Common myeloid progenitor, CD34-positive (primary cell): Measurements from ENCODE around the gene SLC7A1.

Source experiments
- CTCF ChIA-PET: fragments of 350-600 bp; sonication (Branson Sonifier 250); formaldehyde crosslinking; loops from one replicate; lab custom pipeline; 2021; ENCODE audit warnings: antibody characterized with exemption; lab: Charles Lee
- POLR2A ChIA-PET: fragments of 350-600 bp; sonication (Branson Sonifier 250); formaldehyde crosslinking; loops from one replicate; lab custom pipeline; 2021; ENCODE audit warnings: antibody characterized with exemption; lab: Charles Lee
- DNase-seq, 3 donors: peaks; one replicate each; pipeline versions ENCODE4 v3.0.0 to v3.0.0-alpha.2; 2013
- H3K27ac ChIP-seq, 2 experiments: 1 replicate in 1 of 2; 2 replicates in 1 of 2; pipeline ENCODE4 v1.7.0; 2013; ENCODE audit warnings: inconsistent platforms in 2 of 2, low read length in 2 of 2, mild to moderate bottlenecking in 2 of 2, low read depth in 1 of 2, moderate library complexity in 1 of 2; ENCODE audit not compliant: severe bottlenecking in 2 of 2, insufficient read depth in 1 of 2, poor library complexity in 1 of 2
- H3K27me3 ChIP-seq, 5 experiments: replicated peaks in 2 of 5; 1 replicate in 3 of 5; 2 replicates in 2 of 5; pipeline versions ENCODE4 v1.6.1 to v1.7.0; 2013; ENCODE audit warnings: low read length in 4 of 5, mild to moderate bottlenecking in 2 of 5, moderate library complexity in 2 of 5, inconsistent platforms in 1 of 5; ENCODE audit not compliant: insufficient read depth in 5 of 5, control insufficient read depth in 4 of 5
- H3K36me3 ChIP-seq, 4 experiments: 1 replicate in 2 of 4; 2 replicates in 2 of 4; pipeline versions ENCODE4 v1.6.1 to v1.7.0; 2013; ENCODE audit warnings: low read length in 3 of 4, control low read depth in 1 of 4, mild to moderate bottlenecking in 1 of 4; ENCODE audit not compliant: control insufficient read depth in 4 of 4, insufficient read depth in 4 of 4
- H3K4me1 ChIP-seq, 4 experiments: 1 replicate in 3 of 4; 2 replicates in 1 of 4; pipeline versions ENCODE4 v1.6.1 to v1.7.1; 2013; ENCODE audit warnings: low read length in 3 of 4, mild to moderate bottlenecking in 3 of 4, control low read depth in 1 of 4, inconsistent platforms in 1 of 4, moderate library complexity in 1 of 4; ENCODE audit not compliant: control insufficient read depth in 4 of 4, insufficient read depth in 4 of 4; ENCODE audit errors: control extremely low read depth in 1 of 4
- H3K4me3 ChIP-seq, 7 experiments: 1 replicate in 4 of 7; 2 replicates in 3 of 7; pipeline versions ENCODE4 v1.5.1 to v1.7.0; 2013; ENCODE audit warnings: mild to moderate bottlenecking in 7 of 7, low read length in 6 of 7, moderate library complexity in 6 of 7, inconsistent platforms in 2 of 7, low read depth in 2 of 7, control low read depth in 1 of 7; ENCODE audit not compliant: insufficient read depth in 4 of 7, control insufficient read depth in 1 of 7; ENCODE audit errors: extremely low read depth in 1 of 7
- H3K9me3 ChIP-seq, 5 experiments: 1 replicate in 4 of 5; 2 replicates in 1 of 5; pipeline versions ENCODE4 v1.6.1 to v1.7.1; 2013; ENCODE audit warnings: low read length in 4 of 5, mild to moderate bottlenecking in 2 of 5, inconsistent platforms in 1 of 5, low read depth in 1 of 5, moderate library complexity in 1 of 5; ENCODE audit not compliant: control insufficient read depth in 4 of 5, insufficient read depth in 2 of 5; ENCODE audit errors: control extremely low read depth in 1 of 5
- WGBS: methylation state at CpG from one replicate; pipeline ENCODE4 v1.1.5; 2013; ENCODE audit not compliant: insufficient coverage; 5-methylcytosine and 5-hydroxymethylcytosine counted together

Gene SLC7A1

DNA sequence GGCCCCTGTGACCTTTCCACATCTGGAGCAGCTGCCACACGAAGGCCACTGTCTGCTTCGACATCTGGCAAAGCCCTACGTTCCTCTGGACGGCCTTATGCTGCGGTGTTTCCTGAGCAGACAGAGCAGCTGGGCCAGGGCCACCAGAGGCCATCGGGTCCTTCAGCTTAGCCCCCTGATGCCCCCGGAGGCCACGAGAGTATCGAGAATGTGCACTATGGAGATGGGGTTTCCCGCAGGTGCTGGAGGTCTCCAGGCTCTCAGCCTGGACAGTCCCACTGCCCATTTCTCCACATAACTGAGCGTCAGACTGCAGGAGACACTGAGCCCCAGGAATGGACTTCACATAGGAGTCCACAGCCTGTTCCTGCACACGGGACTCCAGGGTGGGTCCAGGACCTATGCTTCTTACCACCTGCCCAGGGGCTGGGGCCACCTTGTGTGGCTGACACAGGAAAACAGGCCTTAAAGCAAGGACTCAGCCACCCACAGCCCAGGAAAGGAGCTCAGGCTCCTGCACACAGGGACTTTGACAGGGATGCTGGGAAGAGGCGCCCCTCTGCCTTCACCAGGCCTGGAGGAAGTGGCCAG, 80.7 kb downstream of the SLC7A1 start:
- no peaks in the 10 kb centered on the region for H3K4me1 ChIP-seq
- 83% methylated on average over 10 of the region's 13 CpGs for WGBS
- POLR2A ChIA-PET, result no interaction called here
- H3K36me3 ChIP-seq, result peaks cover 17 to 96% (median 78%) of the 10 kb centered on the region in 4 experiments
- no peak overlapping the region for H3K4me3 ChIP-seq
- no peak overlapping the region for H3K27ac ChIP-seq
- H3K9me3 ChIP-seq, result no peaks in the 10 kb centered on the region
- no peak for DNase-seq
- no peaks in the 10 kb centered on the region for H3K27me3 ChIP-seq
- CTCF ChIA-PET, result interaction anchor here (0.8 to 1.3 kb wide), 2 partner anchors 11 to 24 kb away, joined by 3 to 5 read pairs; no protein-coding TSS in a partner anchor

GRCh38 chr13:29513981-29514719, 81.3 kb downstream of the SLC7A1 start:
- POLR2A ChIA-PET, result no interaction called here
- Histone ChIP-seq H3K27me3 (no peaks in the 10 kb centered on the region), H3K4me3 (no peak overlapping the region), H3K36me3 (peaks cover 15 to 89% (median 73%) of the 10 kb centered on the region in 4 experiments), H3K4me1 (no peaks in the 10 kb centered on the region), H3K9me3 (no peaks in the 10 kb centered on the region), H3K27ac (no peak overlapping the region)
- 95% methylated on average over 29 of the region's 32 CpGs for WGBS
- no peak for DNase-seq
- CTCF ChIA-PET, result interaction anchor here (0.8 to 1.3 kb wide), 2 partner anchors 10 to 24 kb away, joined by 3 to 5 read pairs; no protein-coding TSS in a partner anchor

GRCh38 chr13:29513002-29513980, 82.2 kb downstream of the SLC7A1 start:
- no peaks in the 10 kb centered on the region for H3K9me3 ChIP-seq
- H3K27me3 ChIP-seq, result no peaks in the 10 kb centered on the region
- 98% methylated on average over 19 of the region's 24 CpGs for WGBS
- H3K36me3 ChIP-seq, result peaks cover 10 to 81% (median 68%) of the 10 kb centered on the region in 4 experiments
- H3K27ac ChIP-seq, result no peak overlapping the region
- H3K4me1 ChIP-seq, result no peaks in the 10 kb centered on the region
- CTCF ChIA-PET, result interaction anchor here (1.0 kb wide), 1 partner anchor 602 kb away, joined by 4 read pairs; no protein-coding TSS in a partner anchor
- no peak for DNase-seq
- POLR2A ChIA-PET, result no interaction called here
- H3K4me3 ChIP-seq, result no peak overlapping the region

DNA sequence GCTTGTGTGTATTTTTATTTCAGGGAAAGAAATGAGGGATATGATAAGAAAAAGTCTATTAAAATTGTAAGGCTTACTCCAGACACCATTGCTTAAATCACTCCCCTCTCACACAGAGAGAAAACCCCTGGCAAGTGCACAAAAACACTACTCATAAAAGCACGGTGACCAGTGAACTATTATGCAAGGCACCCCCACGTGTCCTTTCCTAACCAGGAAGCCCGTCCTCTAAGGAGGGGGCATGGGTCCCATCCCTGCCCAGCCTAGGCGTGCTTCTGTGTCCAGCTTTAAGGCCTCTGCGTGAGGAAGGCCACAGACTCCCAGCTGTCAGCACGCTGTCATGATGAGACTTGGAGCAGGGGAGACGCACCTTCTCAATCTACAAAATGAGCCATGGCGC, 83.5 kb downstream of the SLC7A1 start:
- Histone ChIP-seq H3K4me3 (no peak overlapping the region), H3K9me3 (no peaks in the 10 kb centered on the region), H3K4me1 (no peaks in the 10 kb centered on the region), H3K27me3 (no peaks in the 10 kb centered on the region), H3K36me3 (peaks cover 10 to 68% (median 56%) of the 10 kb centered on the region in 4 experiments), H3K27ac (no peak overlapping the region)
- 96% methylated on average over 7 of the region's 8 CpGs for WGBS
- no peak for DNase-seq
- CTCF ChIA-PET, result no interaction called here
- POLR2A ChIA-PET, result no interaction called here

DNA sequence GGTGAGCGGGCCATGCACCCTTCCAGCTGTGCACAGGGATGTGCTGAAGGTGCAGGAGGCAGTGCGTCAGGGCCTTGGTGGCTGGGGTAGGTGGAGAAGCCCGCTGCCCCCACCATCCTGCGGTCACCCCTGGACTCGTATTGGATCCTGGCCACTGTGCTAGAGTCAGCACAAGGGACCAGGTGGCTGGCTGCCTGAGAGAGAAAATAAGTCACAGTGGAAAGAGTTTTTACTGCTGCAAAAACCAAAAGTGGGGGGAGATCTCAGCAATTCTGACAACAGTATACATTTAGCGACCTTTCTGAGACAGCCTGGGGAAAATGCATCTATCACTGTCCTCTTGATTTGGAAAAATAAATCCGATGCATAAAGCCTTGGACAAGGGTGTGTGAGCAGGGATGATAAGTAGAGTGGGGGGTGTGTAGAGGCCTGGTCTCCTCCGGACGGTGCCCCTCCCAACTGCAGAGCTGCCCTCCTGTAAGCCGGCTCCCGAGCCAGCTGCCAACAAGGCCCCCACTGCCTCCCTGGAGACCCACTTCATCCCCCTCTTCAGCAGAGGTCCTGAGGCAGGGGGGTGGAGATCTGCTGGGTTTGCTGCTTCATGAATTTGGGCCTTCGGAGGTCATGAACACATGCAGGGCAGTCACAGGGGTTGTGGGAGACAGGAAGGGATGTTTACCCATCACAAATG, 84.2 kb downstream of the SLC7A1 start:
- ChIA-PET CTCF (interaction anchor here (1.0 to 4.0 kb wide), 2 partner anchors 72 to 196 kb away, joined by 3 to 41 read pairs; no protein-coding TSS in a partner anchor), POLR2A (no interaction called here)
- no peaks in the 10 kb centered on the region for H3K27me3 ChIP-seq
- no peaks in the 10 kb centered on the region for H3K4me1 ChIP-seq
- H3K27ac ChIP-seq, result no peak overlapping the region
- H3K4me3 ChIP-seq, result no peak overlapping the region
- H3K36me3 ChIP-seq, result peaks cover 10 to 61% (median 49%) of the 10 kb centered on the region in 4 experiments
- 100% methylated on average over 6 of the region's 12 CpGs for WGBS
- no peak for DNase-seq
- no peaks in the 10 kb centered on the region for H3K9me3 ChIP-seq

- CTCF ChIA-PET, result interaction anchor here (0.9 to 4.0 kb wide), 3 partner anchors 73 to 601 kb away, joined by 3 to 41 read pairs (median 3); no protein-coding TSS in a partner anchor
- no peaks in the 10 kb centered on the region for H3K9me3 ChIP-seq
- H3K36me3 ChIP-seq, result peaks cover 8 to 56% (median 44%) of the 10 kb centered on the region in 4 experiments
- H3K4me3 ChIP-seq, result no peak overlapping the region
- POLR2A ChIA-PET, result no interaction called here
- H3K4me1 ChIP-seq, result no peaks in the 10 kb centered on the region
- DNase-seq, result no peak
- WGBS, result 99% methylated on average over 10 of the region's 10 CpGs
- peaks cover 0 to 3% (median 0%) of the 10 kb centered on the region in 5 experiments for H3K27me3 ChIP-seq
- H3K27ac ChIP-seq, result no peak overlapping the region
Observed at GRCh38 chr13:29510651-29511084, 84.8 kb downstream of the SLC7A1 start.
